ENCODE data around the gene BTNL2.
A peak's percentile ranks its signal among the peaks of the same experiment; 100 is the strongest.

BTNL2 gene

GRCh38 chr6:32432050-32432450 is 25.1 kb upstream of the BTNL2 start:
- no peak overlapping the region for H2AFZ ChIP-seq (ENCODE audit: insufficient read depth, low read length, poor library complexity)
- H2BK12ac ChIP-seq (ENCODE audit: low read length): no peak overlapping the region
- no CpG with 5 or more reads among the region's 1 CpG for WGBS (ENCODE audit: extremely low coverage, insufficient coverage, insufficient read length)

GRCh38 chr6:32431142-32431541 is 24.2 kb upstream of the BTNL2 start:
- Histone ChIP-seq H3K36me3 (ENCODE audit: control insufficient read depth in 1 of 2, insufficient read depth in 2 of 2, low read length in 2 of 2) (no peaks in the 10 kb centered on the region), H3K4me3 (ENCODE audit: low read depth, low read length) (no peak overlapping the region), H4K8ac (ENCODE audit: low read depth, low read length) (peak overlapping the region; percentile 10), H4K91ac (ENCODE audit: low read depth, low read length) (no peak overlapping the region), H2BK5ac (ENCODE audit: low read depth, low read length, poor library complexity) (no peak overlapping the region), H4K12ac (ENCODE audit: low read depth, low read length) (no peak overlapping the region), H3K4ac (ENCODE audit: low read depth, low read length) (no peak overlapping the region), H3K4me1 (ENCODE audit: control insufficient read depth in 1 of 2, insufficient read depth in 2 of 2, low read length in 2 of 2) (no peaks in the 10 kb centered on the region), H3K4me2 (ENCODE audit: low read length) (no peak overlapping the region), H3K27ac (ENCODE audit: low read depth, low read length) (no peak overlapping the region), H3K79me1 (ENCODE audit: low read length) (no peaks in the 10 kb centered on the region), H2AK5ac (ENCODE audit: low read length) (no peak overlapping the region), H2BK120ac (ENCODE audit: insufficient read depth, low read length, poor library complexity) (no peak overlapping the region), H3K9ac (ENCODE audit: low read length) (no peak overlapping the region), H2AFZ (ENCODE audit: insufficient read depth, low read length, poor library complexity) (no peak overlapping the region), H3K23ac (ENCODE audit: low read length) (no peak overlapping the region), H3K18ac (ENCODE audit: low read length) (no peak overlapping the region), H3K14ac (ENCODE audit: low read length) (no peak overlapping the region), H3K9me3 (ENCODE audit: insufficient read depth, low read depth, low read length) (no peaks in the 10 kb centered on the region), H3K79me2 (ENCODE audit: control insufficient read depth, insufficient read depth, low read length, poor library complexity) (no peaks in the 10 kb centered on the region), H2BK12ac (ENCODE audit: low read length) (no peak overlapping the region), H3K27me3 (ENCODE audit: insufficient read depth, low read length) (no peaks in the 10 kb centered on the region)
- DNase-seq: no peak
- WGBS (ENCODE audit: extremely low coverage, insufficient coverage, insufficient read length): no CpG with 5 or more reads among the region's 3 CpGs

More at GRCh38 chr6:32432050-32432450, 25.1 kb upstream of the BTNL2 start:
- Histone ChIP-seq H3K79me1 (ENCODE audit: low read length) (no peaks in the 10 kb centered on the region), H2AK5ac (ENCODE audit: low read length) (no peak overlapping the region), H3K27me3 (ENCODE audit: insufficient read depth, low read length) (no peaks in the 10 kb centered on the region), H3K79me2 (ENCODE audit: control insufficient read depth, insufficient read depth, low read length, poor library complexity) (no peaks in the 10 kb centered on the region), H4K8ac (ENCODE audit: low read depth, low read length) (no peak overlapping the region), H3K4ac (ENCODE audit: low read depth, low read length) (no peak overlapping the region), H3K9ac (ENCODE audit: low read length) (no peak overlapping the region), H3K23ac (ENCODE audit: low read length) (no peak overlapping the region), H2BK5ac (ENCODE audit: low read depth, low read length, poor library complexity) (no peak overlapping the region), H3K18ac (ENCODE audit: low read length) (no peak overlapping the region), H4K12ac (ENCODE audit: low read depth, low read length) (no peak overlapping the region), H3K9me3 (ENCODE audit: insufficient read depth, low read depth, low read length) (no peaks in the 10 kb centered on the region), H3K36me3 (ENCODE audit: control insufficient read depth in 1 of 2, insufficient read depth in 2 of 2, low read length in 2 of 2) (no peaks in the 10 kb centered on the region), H3K27ac (ENCODE audit: low read depth, low read length) (no peak overlapping the region), H3K4me1 (ENCODE audit: control insufficient read depth in 1 of 2, insufficient read depth in 2 of 2, low read length in 2 of 2) (no peaks in the 10 kb centered on the region), H3K4me2 (ENCODE audit: low read length) (no peak overlapping the region), H2BK120ac (ENCODE audit: insufficient read depth, low read length, poor library complexity) (no peak overlapping the region), H3K4me3 (ENCODE audit: low read depth, low read length) (no peak overlapping the region), H3K14ac (ENCODE audit: low read length) (no peak overlapping the region), H4K91ac (ENCODE audit: low read depth, low read length) (no peak overlapping the region)
- DNase-seq: peak in 1 of 2 donors; percentile 66

- H3K36me3 ChIP-seq (ENCODE audit: control insufficient read depth in 1 of 2, insufficient read depth in 2 of 2, low read length in 2 of 2): no peaks in the 10 kb centered on the region
- H4K12ac ChIP-seq (ENCODE audit: low read depth, low read length): no peak overlapping the region
- H3K4me2 ChIP-seq (ENCODE audit: low read length): no peak overlapping the region
- no peaks in the 10 kb centered on the region for H3K79me1 ChIP-seq (ENCODE audit: low read length)
- H3K4me1 ChIP-seq (ENCODE audit: control insufficient read depth in 1 of 2, insufficient read depth in 2 of 2, low read length in 2 of 2): no peaks in the 10 kb centered on the region
- no peak overlapping the region for H4K8ac ChIP-seq (ENCODE audit: low read depth, low read length)
- no peak overlapping the region for H3K4ac ChIP-seq (ENCODE audit: low read depth, low read length)
- H2BK120ac ChIP-seq (ENCODE audit: insufficient read depth, low read length, poor library complexity): no peak overlapping the region
- H2BK12ac ChIP-seq (ENCODE audit: low read length): no peak overlapping the region
- H3K9ac ChIP-seq (ENCODE audit: low read length): no peak overlapping the region
- H2AK5ac ChIP-seq (ENCODE audit: low read length): no peak overlapping the region
- no peak overlapping the region for H3K18ac ChIP-seq (ENCODE audit: low read length)
- no peak overlapping the region for H2BK5ac ChIP-seq (ENCODE audit: low read depth, low read length, poor library complexity)
- no peaks in the 10 kb centered on the region for H3K27me3 ChIP-seq (ENCODE audit: insufficient read depth, low read length)
- H3K23ac ChIP-seq (ENCODE audit: low read length): no peak overlapping the region
- no peak overlapping the region for H3K27ac ChIP-seq (ENCODE audit: low read depth, low read length)
- no peak overlapping the region for H3K4me3 ChIP-seq (ENCODE audit: low read depth, low read length)
- H3K9me3 ChIP-seq (ENCODE audit: insufficient read depth, low read depth, low read length): no peaks in the 10 kb centered on the region
- DNase-seq: no peak
- no peaks in the 10 kb centered on the region for H3K79me2 ChIP-seq (ENCODE audit: control insufficient read depth, insufficient read depth, low read length, poor library complexity)
- H4K91ac ChIP-seq (ENCODE audit: low read depth, low read length): no peak overlapping the region
- H3K14ac ChIP-seq (ENCODE audit: low read length): no peak overlapping the region
- no peak overlapping the region for H2AFZ ChIP-seq (ENCODE audit: insufficient read depth, low read length, poor library complexity)
- WGBS (ENCODE audit: extremely low coverage, insufficient coverage, insufficient read length): no CpG with 5 or more reads among the region's 3 CpGs
Observed at GRCh38 chr6:32430179-32430578, 23.2 kb upstream of the BTNL2 start.

GRCh38 chr6:32427934-32428474 is 21.0 kb upstream of the BTNL2 start:
- no peak overlapping the region for H4K12ac ChIP-seq (ENCODE audit: low read depth, low read length)
- H3K4me2 ChIP-seq (ENCODE audit: low read length): no peak overlapping the region
- no peaks in the 10 kb centered on the region for H3K79me2 ChIP-seq (ENCODE audit: control insufficient read depth, insufficient read depth, low read length, poor library complexity)
- H3K4ac ChIP-seq (ENCODE audit: low read depth, low read length): no peak overlapping the region
- no peaks in the 10 kb centered on the region for H3K36me3 ChIP-seq (ENCODE audit: control insufficient read depth in 1 of 2, insufficient read depth in 2 of 2, low read length in 2 of 2)
- H2AK5ac ChIP-seq (ENCODE audit: low read length): no peak overlapping the region
- H3K9ac ChIP-seq (ENCODE audit: low read length): no peak overlapping the region
- no CpG with 5 or more reads among the region's 4 CpGs for WGBS (ENCODE audit: extremely low coverage, insufficient coverage, insufficient read length)
- H3K23ac ChIP-seq (ENCODE audit: low read length): no peak overlapping the region
- H3K9me3 ChIP-seq (ENCODE audit: insufficient read depth, low read depth, low read length): no peaks in the 10 kb centered on the region
- no peak overlapping the region for H3K27ac ChIP-seq (ENCODE audit: low read depth, low read length)
- H2AFZ ChIP-seq (ENCODE audit: insufficient read depth, low read length, poor library complexity): no peak overlapping the region
- H3K4me3 ChIP-seq (ENCODE audit: low read depth, low read length): no peak overlapping the region
- H3K18ac ChIP-seq (ENCODE audit: low read length): no peak overlapping the region
- no peak overlapping the region for H4K8ac ChIP-seq (ENCODE audit: low read depth, low read length)
- no peak overlapping the region for H2BK12ac ChIP-seq (ENCODE audit: low read length)
- DNase-seq: no peak
- H2BK120ac ChIP-seq (ENCODE audit: insufficient read depth, low read length, poor library complexity): no peak overlapping the region
- no peak overlapping the region for H3K14ac ChIP-seq (ENCODE audit: low read length)
- no peaks in the 10 kb centered on the region for H3K27me3 ChIP-seq (ENCODE audit: insufficient read depth, low read length)
- no peaks in the 10 kb centered on the region for H3K4me1 ChIP-seq (ENCODE audit: control insufficient read depth in 1 of 2, insufficient read depth in 2 of 2, low read length in 2 of 2)
- no peak overlapping the region for H4K91ac ChIP-seq (ENCODE audit: low read depth, low read length)
- no peaks in the 10 kb centered on the region for H3K79me1 ChIP-seq (ENCODE audit: low read length)
- H2BK5ac ChIP-seq (ENCODE audit: low read depth, low read length, poor library complexity): no peak overlapping the region

All from trophoblast cell (in vitro differentiated cells and primary cell).